Umbilical cord (tissue), 2 donors: ENCODE results near the gene YTHDC2. TPM values are rescaled to one million over a fixed set of nuclear protein-coding genes. Genes with fewer than 3 reads are reported as not detected.

Experiments
- DNase-seq: peaks from one replicate; pipeline ENCODE4 v3.0.0-alpha.2; 2015; ENCODE audit warnings: low spot score
- total RNA-seq: library from RNA; depleted of rRNA; stranded (reverse); fragments of >200 nt; gene quantifications from one replicate; pipeline ENCODE4 v1.2.3, GENCODE V29; 2014; ENCODE audit warnings: low replicate concordance; ENCODE audit not compliant: insufficient read depth

Gene YTHDC2
- total RNA-seq, result 30.8 TPM

DNA sequence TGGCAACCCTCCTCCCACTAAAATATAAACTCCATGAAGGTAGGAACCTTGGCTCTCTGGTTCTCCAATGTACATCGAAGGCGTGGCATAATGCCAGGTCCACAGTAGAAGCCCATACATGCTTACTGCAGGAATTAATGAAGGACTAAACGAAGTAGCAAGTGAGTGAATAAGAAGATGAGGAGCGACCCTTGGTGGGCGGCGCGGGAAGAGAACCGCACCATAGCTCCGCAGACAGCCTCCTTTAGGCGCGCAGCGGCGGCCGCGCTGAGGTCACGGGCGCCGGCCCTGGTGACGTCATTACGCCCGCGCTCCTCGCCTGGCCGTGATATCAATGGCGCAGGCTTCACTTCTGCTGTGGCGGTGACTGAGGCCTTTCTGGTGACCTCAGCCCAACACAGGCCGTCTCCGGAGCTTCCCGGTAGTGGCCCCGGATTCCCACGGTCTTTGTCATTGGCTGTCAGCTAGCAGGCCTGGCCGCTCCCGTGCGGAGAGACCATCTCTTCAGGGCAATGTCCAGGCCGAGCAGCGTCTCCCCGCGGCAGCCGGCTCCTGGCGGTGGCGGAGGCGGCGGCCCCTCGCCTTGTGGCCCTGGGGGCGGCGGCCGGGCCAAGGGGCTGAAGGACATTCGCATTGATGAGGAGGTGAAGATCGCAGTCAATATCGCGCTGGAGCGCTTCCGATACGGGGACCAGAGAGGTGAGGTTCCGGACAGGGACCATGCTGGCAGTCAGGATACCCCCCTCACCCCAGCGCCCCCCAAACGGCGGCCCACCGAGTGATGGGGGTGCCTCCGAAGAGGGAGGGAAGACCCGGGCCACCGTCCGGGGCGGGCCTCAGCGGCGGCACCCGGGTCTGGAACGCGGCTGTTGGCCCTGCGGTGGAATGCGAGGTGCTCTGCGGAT is at the start of gene YTHDC2:
TSS of gene YTHDC2 (plus strand) at position 311 of the 905 bp plus-strand sequence. CDS start at position 513, 202 bp downstream.
- peak; percentile 89 for DNase-seq

DNA sequence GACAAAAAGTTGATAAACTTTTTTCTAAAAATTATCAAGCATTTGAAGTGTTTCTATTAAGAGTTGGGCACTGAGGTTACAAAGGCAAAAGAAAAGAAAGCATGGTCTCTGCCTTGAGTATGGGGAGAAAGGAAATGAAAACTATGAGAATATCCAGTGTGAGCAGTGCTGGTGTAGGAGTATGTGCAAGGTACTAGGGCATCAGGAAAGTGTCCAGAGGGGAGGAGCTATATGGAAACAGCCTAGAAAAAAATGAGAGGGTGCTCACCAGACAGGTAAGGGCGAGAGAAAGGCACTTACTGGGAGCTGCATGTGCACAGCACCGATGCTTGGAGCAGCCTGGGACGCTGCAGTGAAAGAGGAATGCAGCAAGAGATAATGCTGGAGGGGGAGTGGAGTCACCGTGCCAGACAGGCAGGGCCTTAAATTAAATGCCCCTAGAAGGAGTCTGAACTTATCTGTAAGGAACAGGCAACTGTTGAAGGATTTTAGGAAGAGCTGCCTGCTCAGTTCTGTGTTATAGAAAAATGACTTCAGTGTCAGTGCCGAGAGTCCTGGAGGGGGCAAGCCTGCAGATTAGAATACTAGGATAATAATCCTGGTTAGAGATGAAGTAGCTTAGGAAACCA is 39.3 kb upstream of the YTHDC2 start:
- DNase-seq, result peak; percentile 92

- peak; percentile 95 for DNase-seq
These were observed 34.8 kb upstream of the YTHDC2 start for GRCh38 chr5:113478691-113479090.

- DNase-seq, result no peak
These were observed 33.3 kb upstream of the YTHDC2 start for GRCh38 chr5:113480243-113480642.

DNA sequence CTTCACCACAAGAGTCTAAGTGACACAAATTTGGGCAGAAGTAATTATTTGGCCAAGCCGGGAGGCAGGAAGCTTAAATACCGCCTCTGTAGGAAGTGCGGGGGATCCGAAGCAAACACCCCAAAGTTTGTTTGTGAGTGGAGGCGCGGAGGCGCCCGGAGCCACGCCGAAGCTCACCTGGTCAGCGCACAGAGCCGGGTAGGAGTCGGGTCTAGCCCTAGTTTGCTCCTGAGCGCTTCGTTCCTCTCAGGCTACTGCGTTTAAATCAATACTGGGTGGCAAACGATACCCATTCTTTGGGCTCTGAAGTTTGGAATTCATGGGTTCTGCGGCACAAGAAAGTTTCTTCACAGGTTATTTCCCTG is 26.1 kb upstream of the YTHDC2 start:
- DNase-seq, result peak; percentile 21

DNA sequence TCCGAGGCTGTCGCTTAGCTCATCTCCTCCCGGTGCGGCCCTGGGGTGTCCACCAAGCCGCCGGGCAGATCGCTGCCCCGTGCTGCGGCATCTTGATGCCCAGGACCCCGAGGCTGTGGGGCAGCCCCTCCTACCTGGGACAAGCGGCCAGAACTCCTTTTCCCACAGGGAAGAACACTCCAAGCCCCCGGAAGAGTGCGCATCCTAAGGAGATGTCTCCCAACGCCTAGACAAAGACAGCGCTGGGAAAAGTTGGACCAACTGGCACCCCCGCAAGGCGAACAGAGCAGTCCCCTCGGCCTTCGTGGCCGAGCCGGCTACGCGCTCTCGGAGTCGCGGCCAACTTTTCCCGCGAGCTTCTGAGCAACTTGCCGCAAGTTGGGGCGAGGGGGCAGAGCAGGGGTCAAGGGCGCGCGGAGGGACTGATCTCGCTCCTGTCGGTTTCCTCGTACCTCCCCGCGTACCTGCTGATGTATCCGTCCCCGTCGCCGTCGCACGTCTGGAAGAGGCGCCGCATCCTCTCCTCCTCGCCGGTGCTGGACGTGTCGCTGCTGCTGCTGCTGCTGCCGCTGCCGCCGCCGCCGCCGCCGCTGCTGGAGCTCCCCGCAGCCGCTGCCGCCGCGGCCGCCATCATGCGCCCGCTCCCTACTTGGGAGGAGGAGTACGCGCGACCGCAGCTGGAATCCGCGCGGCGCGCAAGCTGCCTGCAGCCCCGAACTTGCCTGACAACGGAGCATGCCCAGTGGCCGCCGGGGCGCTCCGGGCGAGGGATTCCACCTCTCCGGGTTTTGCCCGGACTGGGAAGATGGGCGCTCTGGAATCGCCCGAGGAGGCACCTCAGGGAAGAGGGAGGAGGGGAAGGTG is 25.5 kb upstream of the YTHDC2 start, which contains the start of gene MCC:
TSS of gene MCC (minus strand) at position 673 of the 864 bp plus-strand sequence.
- peak; percentile 88 for DNase-seq

- DNase-seq, result peak; percentile 7
These were observed 24.8 kb upstream of the YTHDC2 start for GRCh38 chr5:113488645-113489184.

GRCh38 chr5:113489299-113489698 is 24.2 kb upstream of the YTHDC2 start:
- DNase-seq, result peak; percentile 84

DNA sequence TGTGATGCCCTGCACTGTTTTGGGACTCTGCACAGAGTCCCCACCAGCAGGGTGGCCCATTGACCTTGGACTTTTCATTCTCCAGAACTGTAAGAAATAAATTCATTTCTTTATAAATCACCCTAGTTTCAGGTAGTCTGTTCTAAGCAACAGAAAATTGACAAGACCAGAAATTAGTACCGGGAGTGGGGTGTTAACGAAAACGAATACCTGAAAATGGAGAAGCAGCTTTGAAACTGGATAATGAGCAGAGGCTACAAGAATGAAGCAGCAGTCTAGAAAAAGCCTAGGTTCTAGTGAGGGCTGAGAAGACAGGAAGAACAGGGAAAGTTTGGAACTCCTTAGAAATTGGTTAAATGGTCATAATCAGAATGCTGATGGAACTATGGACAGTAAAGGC is 23.2 kb upstream of the YTHDC2 start:
- DNase-seq, result no peak

DNA sequence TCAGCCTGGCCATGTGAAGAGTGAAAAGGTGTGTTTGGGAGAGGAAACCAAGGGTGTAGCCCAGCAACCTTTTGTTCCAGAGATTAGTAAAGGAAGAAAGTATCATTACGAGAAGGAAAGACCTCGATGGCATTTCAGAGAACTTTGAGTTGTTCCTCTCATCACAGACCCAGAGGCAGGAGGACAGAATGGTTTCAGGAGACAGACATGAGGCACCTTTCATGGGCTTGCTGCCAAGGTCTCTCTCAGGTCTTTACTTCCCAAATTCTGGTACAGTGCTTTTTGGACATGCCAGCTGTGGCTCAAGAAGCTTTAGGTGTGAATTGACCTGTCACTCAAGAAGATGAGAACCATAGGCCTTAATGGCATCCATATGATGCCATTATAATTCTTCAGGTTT is 22.5 kb upstream of the YTHDC2 start:
- DNase-seq, result no peak

DNA sequence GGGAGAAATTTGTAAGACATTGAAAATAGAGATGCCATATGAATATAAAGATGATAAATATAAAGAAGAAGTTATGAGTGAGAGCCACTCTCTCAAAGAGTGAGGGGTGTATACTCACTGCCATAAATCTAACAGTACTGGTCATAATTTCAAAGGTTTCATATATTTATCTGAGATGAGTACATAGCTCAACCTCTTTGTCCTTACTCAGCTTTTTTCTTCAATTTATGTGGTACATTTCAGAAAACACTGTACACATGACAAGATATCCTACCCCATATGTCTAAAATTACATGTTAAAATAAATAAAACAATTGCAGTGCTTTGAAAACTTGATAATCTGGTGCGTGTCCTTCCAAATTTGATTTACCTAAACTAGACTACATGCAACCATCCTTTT is 20.0 kb upstream of the YTHDC2 start:
- DNase-seq, result no peak

GRCh38 chr5:113495422-113495841 is 18.1 kb upstream of the YTHDC2 start:
- peak; percentile 53 for DNase-seq

DNA sequence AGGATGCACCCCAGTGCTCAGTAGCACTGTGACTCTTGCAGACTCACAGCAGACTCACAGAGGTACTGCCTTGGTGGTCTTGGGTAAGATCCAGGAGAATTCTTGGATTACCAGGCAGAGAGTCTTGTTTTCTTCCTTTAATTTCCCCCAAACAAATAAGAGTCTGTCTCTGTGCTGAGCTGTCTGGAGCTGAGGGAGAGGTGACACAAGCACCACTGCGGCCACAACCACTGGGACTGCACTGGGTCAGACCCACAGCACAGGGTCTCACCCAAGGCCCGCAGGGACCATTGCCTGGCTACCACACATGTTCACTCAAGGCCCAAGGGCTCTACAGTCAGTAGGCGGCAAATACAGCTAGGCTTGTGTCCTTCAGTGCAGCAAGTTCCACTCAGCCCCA is 11.4 kb upstream of the YTHDC2 start:
- no peak for DNase-seq

DNA sequence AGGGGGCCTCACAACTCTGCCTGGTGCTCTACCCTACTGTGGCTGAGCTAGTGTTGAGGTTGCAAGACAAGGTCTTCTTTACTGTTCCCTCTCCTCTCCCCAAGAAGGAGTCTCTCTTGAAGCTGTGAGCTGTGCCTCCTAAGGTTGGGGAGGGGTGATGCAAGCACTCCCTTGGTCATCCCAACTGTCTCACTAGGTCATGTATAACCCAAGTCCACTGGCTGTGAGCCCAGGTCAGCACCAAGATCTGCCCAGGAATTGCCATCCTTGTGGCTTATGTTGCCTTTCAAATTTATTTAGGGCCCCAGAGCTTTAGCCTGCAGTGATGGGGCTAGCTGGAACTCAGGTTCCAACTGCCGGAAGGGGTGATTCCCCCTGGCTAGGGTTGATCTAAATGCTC is 10.3 kb upstream of the YTHDC2 start:
- no peak for DNase-seq

GRCh38 chr5:113505181-113505580 is 8.3 kb upstream of the YTHDC2 start:
- no peak for DNase-seq

DNA sequence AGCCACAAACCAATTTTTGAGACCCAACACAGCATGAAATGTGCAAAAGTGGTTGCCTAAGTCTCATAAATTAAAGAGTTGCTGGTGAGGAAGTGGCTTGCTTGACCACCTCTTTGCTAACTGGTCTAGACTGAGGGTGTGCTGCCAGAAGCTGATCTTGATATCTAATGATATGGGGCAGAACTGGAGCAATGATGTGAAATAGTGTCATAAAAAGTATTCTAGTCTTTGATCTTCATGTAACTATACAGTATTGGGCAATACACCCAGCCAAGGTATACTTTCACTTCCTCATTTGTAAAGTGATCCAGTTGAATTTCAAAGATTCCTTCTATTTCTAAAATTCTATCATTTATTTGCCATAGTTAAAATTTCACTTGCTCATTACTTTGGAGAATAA is 5.9 kb upstream of the YTHDC2 start:
- DNase-seq, result no peak

DNA sequence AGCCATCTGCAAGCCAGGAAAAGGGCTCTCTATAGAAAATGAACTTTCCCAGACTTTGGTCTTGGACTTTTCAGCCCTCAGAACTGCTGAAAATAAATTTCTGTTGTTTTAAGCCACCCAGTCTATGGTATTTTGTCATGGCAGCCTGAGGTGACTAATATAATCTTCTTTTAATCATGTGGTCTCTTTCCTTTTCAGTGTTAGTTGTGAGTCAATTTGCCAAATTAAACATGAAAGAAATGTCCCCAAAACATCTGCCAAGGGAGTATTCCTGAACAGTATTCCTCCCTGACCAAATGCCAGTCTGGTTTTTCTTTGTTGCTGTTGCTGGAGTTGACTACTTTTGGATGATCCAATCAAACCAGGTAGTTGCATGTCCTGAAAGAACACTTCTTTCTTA is 4.7 kb upstream of the YTHDC2 start:
- DNase-seq, result no peak

GRCh38 chr5:113510836-113511451 is 2.5 kb upstream of the YTHDC2 start:
- DNase-seq, result peak; percentile 51

DNA sequence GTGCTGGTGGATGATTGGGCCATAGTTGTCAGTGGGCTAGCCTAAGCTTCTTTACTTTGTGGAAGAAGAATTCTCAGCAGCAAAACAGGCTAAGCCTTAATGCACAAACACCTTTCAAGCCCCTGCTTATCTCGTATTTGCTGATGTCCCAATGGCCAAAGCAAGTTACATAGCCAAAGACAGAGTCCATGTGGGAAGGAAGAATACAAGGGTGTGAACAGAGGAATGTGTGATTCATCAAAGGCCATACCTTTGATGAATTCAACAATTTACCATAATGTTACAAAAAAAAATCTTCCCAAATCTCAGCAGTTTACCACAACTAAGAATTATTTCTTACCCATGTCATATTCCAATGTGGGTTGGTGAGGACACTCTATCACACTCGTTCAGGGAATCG is 1.2 kb upstream of the YTHDC2 start:
- DNase-seq, result no peak

GRCh38 chr5:113514289-113514635 is 768 bp downstream of the YTHDC2 start:
- peak; percentile 9 for DNase-seq

- no peak for DNase-seq
These were observed 5.4 kb downstream of the YTHDC2 start for GRCh38 chr5:113518884-113519283.
